Breast epithelium (tissue), 4 donors: ENCODE measurements around the gene HIPK2. TPM values are rescaled to one million over a fixed set of nuclear protein-coding genes. Genes with fewer than 3 reads are reported as not detected.
A peak's percentile ranks its signal among the peaks of the same experiment; 100 is the strongest.

ENCODE experiments used
- DNase-seq, 2 donors: peaks; one replicate each; pipeline ENCODE4 v3.0.0-alpha.2; 2019; ENCODE audit warnings: low spot score in 2 of 2
- H3K27ac ChIP-seq, 2 donors: fragments of 200-600 bp; sonication (generic) in 1 of 2; one replicate each; pipeline ENCODE4 v1.5.1; 2016 to 2019; ENCODE audit warnings: mild to moderate bottlenecking in 1 of 2
- H3K27me3 ChIP-seq, 2 donors: fragments of 200-600 bp; sonication (generic) in 1 of 2; one replicate each; pipeline versions ENCODE4 v1.5.1 to v1.6.0; 2017 to 2019; ENCODE audit warnings: control low read depth in 1 of 2, mild to moderate bottlenecking in 1 of 2
- H3K36me3 ChIP-seq: fragments of 200-600 bp; one replicate; pipeline ENCODE4 v1.5.1; 2019
- H3K4me1 ChIP-seq, 2 donors: fragments of 200-600 bp; sonication (generic); one replicate each; pipeline ENCODE4 v1.5.1; 2016 to 2019; ENCODE audit warnings: control low read depth in 1 of 2
- H3K4me3 ChIP-seq, 3 donors: fragments of 200-600 bp; sonication (generic); 1 replicate in 2 of 3; 2 replicates in 1 of 3; pipeline ENCODE4 v1.5.1; 2016 to 2019; ENCODE audit warnings: mild to moderate bottlenecking in 3 of 3, moderate library complexity in 2 of 3
- H3K9me3 ChIP-seq, 2 donors: fragments of 200-600 bp; sonication (generic) in 1 of 2; one replicate each; pipeline ENCODE4 v1.5.1; 2016 to 2019; ENCODE audit warnings: control low read depth in 1 of 2
- CTCF ChIP-seq, 3 donors: fragments of 450-650 bp; IDR thresholded peaks; one replicate each; pipeline ENCODE4 v1.5.1; 2016 to 2017; ENCODE audit warnings: antibody characterized with exemption in 3 of 3, mild to moderate bottlenecking in 3 of 3, moderate library complexity in 3 of 3
- POLR2A ChIP-seq: fragments of 450-650 bp; IDR thresholded peaks from one replicate; pipeline ENCODE4 v1.6.1; 2016; ENCODE audit warnings: antibody characterized with exemption, mild to moderate bottlenecking, moderate library complexity
- POLR2AphosphoS5 ChIP-seq, 3 donors: sonication (generic); formaldehyde crosslinking; IDR thresholded peaks; one replicate each; pipeline ENCODE4 v1.6.1; 2017; ENCODE audit warnings: antibody characterized with exemption in 3 of 3
- intact Hi-C: fragments of 100-400 bp; cut with DNase I; formaldehyde crosslinking; loops from one replicate; pipeline ENCODE4 v1.15.1; 2023; ENCODE audit warnings: low total_unique reads
- total RNA-seq, 3 donors: library from RNA; depleted of rRNA; stranded (reverse); fragments of >200 nt; gene quantifications; one replicate each; pipeline ENCODE4 v1.1.0, GENCODE V29; 2016

The HIPK2 gene
- total RNA-seq, 3 donors from 2014 or later: 26.4 to 31.8 (median 31.1) TPM

GRCh38 chr7:139732471-139733167 is 45.2 kb downstream of the HIPK2 start:
- H3K36me3 ChIP-seq: no peaks in the 10 kb centered on the region
- peaks cover 0 to 9% of the 10 kb centered on the region in 2 donors for H3K4me1 ChIP-seq

GRCh38 chr7:139731802-139732470 is 45.9 kb downstream of the HIPK2 start:
- Histone ChIP-seq H3K4me3 (peak overlapping the region in 2 of 3 donors; percentile 8 to 13), H3K27me3 (no peaks in the 10 kb centered on the region), H3K4me1 (peaks cover 0 to 9% of the 10 kb centered on the region in 2 donors), H3K36me3 (no peaks in the 10 kb centered on the region), H3K27ac (peak overlapping the region; percentile 83 to 85), H3K9me3 (no peaks in the 10 kb centered on the region)
- peak; percentile 91 for DNase-seq
- TF ChIP-seq CTCF (IDR thresholded peaks at IDR 0.05) (no peak), POLR2A (no peak), POLR2AphosphoS5 (IDR thresholded peaks at IDR 0.05) (peak; percentile 81 to 89 (median 88))
- intact Hi-C loops: no loop called here

More at GRCh38 chr7:139732471-139733167, 45.2 kb downstream of the HIPK2 start:
- Histone ChIP-seq H3K27me3 (no peaks in the 10 kb centered on the region), H3K9me3 (no peaks in the 10 kb centered on the region), H3K4me3 (peak overlapping the region in 2 of 3 donors; percentile 8 to 13), H3K27ac (peak overlapping the region; percentile 83 to 85)
- intact Hi-C loops: no loop called here
- no peak for TF ChIP-seq POLR2A
- TF ChIP-seq POLR2AphosphoS5 (IDR thresholded peaks at IDR 0.05): no peak
- no peak for TF ChIP-seq CTCF (IDR thresholded peaks at IDR 0.05)
- DNase-seq: no peak

GRCh38 chr7:139730746-139731612 is 46.8 kb downstream of the HIPK2 start:
- no peaks in the 10 kb centered on the region for H3K27me3 ChIP-seq
- TF ChIP-seq POLR2AphosphoS5 (IDR thresholded peaks at IDR 0.05): peak in 1 of 3 donors; percentile 22
- no peak for TF ChIP-seq POLR2A
- no peaks in the 10 kb centered on the region for H3K9me3 ChIP-seq
- DNase-seq: peak in 1 of 2 donors; percentile 47
- intact Hi-C loops: no loop called here
- H3K27ac ChIP-seq: peak overlapping the region; percentile 83 to 85
- peak overlapping the region in 1 of 3 donors; percentile 13 for H3K4me3 ChIP-seq
- no peaks in the 10 kb centered on the region for H3K36me3 ChIP-seq
- peaks cover 0 to 9% of the 10 kb centered on the region in 2 donors for H3K4me1 ChIP-seq

- H3K4me1 ChIP-seq: peaks cover 0 to 9% of the 10 kb centered on the region in 2 donors
Measured at GRCh38 chr7:139728203-139728602, 49.6 kb downstream of the HIPK2 start.

More at GRCh38 chr7:139728203-139728602, 49.6 kb downstream of the HIPK2 start:
- Histone ChIP-seq H3K9me3 (no peaks in the 10 kb centered on the region), H3K4me3 (no peak overlapping the region), H3K27ac (peak overlapping the region; percentile 4 to 60), H3K36me3 (no peaks in the 10 kb centered on the region), H3K27me3 (no peaks in the 10 kb centered on the region)
- TF ChIP-seq POLR2A (no peak), CTCF (IDR thresholded peaks at IDR 0.05) (no peak), POLR2AphosphoS5 (IDR thresholded peaks at IDR 0.05) (no peak)
- intact Hi-C loops: no loop called here
- DNase-seq: no peak
